Effector CD8-positive, alpha-beta T cell (primary cell): Measurements from ENCODE around the gene EIF4E3.

Source experiments
- DNase-seq: peaks from one replicate; lab custom pipeline; 2025; lab: John Stamatoyannopoulos, UW

The EIF4E3 gene

GRCh38 chr3:71690341-71690841, 34.8 kb downstream of the EIF4E3 start:
- DNase-seq: no peak

GRCh38 chr3:71689291-71689690, 35.9 kb downstream of the EIF4E3 start:
- no peak for DNase-seq

GRCh38 chr3:71688121-71688520, 37.1 kb downstream of the EIF4E3 start:
- DNase-seq: no peak

GRCh38 chr3:71685686-71686085, 39.5 kb downstream of the EIF4E3 start:
- DNase-seq: no peak

GRCh38 chr3:71684757-71685386, 40.3 kb downstream of the EIF4E3 start:
- DNase-seq: no peak

GRCh38 chr3:71684046-71684756, 41.0 kb downstream of the EIF4E3 start:
- DNase-seq: no peak

- DNase-seq: peak; percentile 1
Observed at GRCh38 chr3:71681224-71681668, 44.0 kb downstream of the EIF4E3 start.

- no peak for DNase-seq
Observed at GRCh38 chr3:71680603-71681002, 44.6 kb downstream of the EIF4E3 start.

GRCh38 chr3:71676931-71677330, 48.3 kb downstream of the EIF4E3 start:
- DNase-seq: no peak

- no peak for DNase-seq
Observed at GRCh38 chr3:71673486-71673885, 51.7 kb downstream of the EIF4E3 start.

- DNase-seq: no peak
Observed at GRCh38 chr3:71672807-71673206, 52.4 kb downstream of the EIF4E3 start.

- no peak for DNase-seq
Observed at GRCh38 chr3:71672340-71672739, 52.9 kb downstream of the EIF4E3 start.

GRCh38 chr3:71671216-71671845, 53.9 kb downstream of the EIF4E3 start:
- DNase-seq: no peak

GRCh38 chr3:71662568-71662967, 62.6 kb downstream of the EIF4E3 start:
- DNase-seq: no peak

- no peak for DNase-seq
Observed at GRCh38 chr3:71662056-71662455, 63.1 kb downstream of the EIF4E3 start.

GRCh38 chr3:71659864-71660591, 65.2 kb downstream of the EIF4E3 start:
- DNase-seq: no peak

GRCh38 chr3:71657831-71658530, 67.2 kb downstream of the EIF4E3 start:
- DNase-seq: no peak

- DNase-seq: no peak
Observed at GRCh38 chr3:71655061-71655460, 70.1 kb downstream of the EIF4E3 start.

GRCh38 chr3:71653414-71653807, 71.8 kb downstream of the EIF4E3 start:
- no peak for DNase-seq

GRCh38 chr3:71652781-71653413, 72.3 kb downstream of the EIF4E3 start:
- no peak for DNase-seq

GRCh38 chr3:71651625-71652024, 73.6 kb downstream of the EIF4E3 start:
- DNase-seq: no peak
